WTC11 (cell line): ENCODE data around the gene NLGN3.

Experiments used
- SMAD3 ChIP-seq: sonication (generic); formaldehyde crosslinking; IDR thresholded peaks from 2 replicates; pipeline ENCODE4 v1.8.0; 2022; ENCODE audit warnings: missing genetic modification reagents, mild to moderate bottlenecking, borderline replicate concordance
- SP1 ChIP-seq: sonication (generic); formaldehyde crosslinking; conservative IDR thresholded peaks from 2 replicates; pipeline ENCODE4 v1.8.1; 2022; ENCODE audit warnings: missing genetic modification reagents
- TP53 ChIP-seq: sonication (generic); formaldehyde crosslinking; IDR thresholded peaks from 2 replicates; pipeline ENCODE4 v1.8.1; 2023; ENCODE audit warnings: mild to moderate bottlenecking, missing genetic modification reagents
- ZNF138 ChIP-seq: sonication (generic); formaldehyde crosslinking; conservative IDR thresholded peaks from 2 replicates; pipeline ENCODE4 v1.8.1; 2022; ENCODE audit warnings: mild to moderate bottlenecking, moderate library complexity, missing genetic modification reagents
- ZNF232 ChIP-seq: sonication (generic); formaldehyde crosslinking; IDR thresholded peaks from 2 replicates; pipeline ENCODE4 v1.8.0; 2022; ENCODE audit warnings: mild to moderate bottlenecking, missing genetic modification reagents
- ZNF263 ChIP-seq: sonication (generic); formaldehyde crosslinking; IDR thresholded peaks from 2 replicates; pipeline ENCODE4 v1.8.1; 2022; ENCODE audit warnings: low read depth, mild to moderate bottlenecking, moderate library complexity, missing genetic modification reagents
- ZNF317 ChIP-seq: sonication (generic); formaldehyde crosslinking; IDR thresholded peaks from 2 replicates; pipeline ENCODE4 v1.8.1; 2023; ENCODE audit warnings: low read depth, mild to moderate bottlenecking, moderate library complexity, missing genetic modification reagents, borderline replicate concordance
- TF ChIP-seq, protein P1 (sequence below): fragments of 200-600 bp; IDR thresholded peaks from 2 replicates; pipeline ENCODE4 v1.8.0; 2022; ENCODE audit warnings: antibody characterized with exemption
- TF ChIP-seq, protein P2 (sequence below): sonication (generic); formaldehyde crosslinking; IDR thresholded peaks from 2 replicates; pipeline ENCODE4 v1.8.0; 2022; ENCODE audit warnings: mild to moderate bottlenecking, missing genetic modification reagents
- TF ChIP-seq, protein P3 (sequence below): sonication (generic); formaldehyde crosslinking; conservative IDR thresholded peaks from 2 replicates; pipeline ENCODE4 v1.8.1; 2022; ENCODE audit warnings: mild to moderate bottlenecking, missing genetic modification reagents
- TF ChIP-seq, protein P4 (sequence below): sonication (generic); formaldehyde crosslinking; IDR thresholded peaks from 2 replicates; pipeline ENCODE4 v1.8.0; 2022; ENCODE audit warnings: mild to moderate bottlenecking, missing genetic modification reagents
- TF ChIP-seq, protein P5 (sequence below): sonication (generic); formaldehyde crosslinking; IDR thresholded peaks from 2 replicates; pipeline ENCODE4 v1.8.1; 2023; ENCODE audit warnings: mild to moderate bottlenecking, missing genetic modification reagents, moderate library complexity
- TF ChIP-seq, protein P6 (sequence below): fragments of 250-450 bp; sonication (Bioruptor Pico); IDR thresholded peaks from 2 replicates; pipeline ENCODE4 v2.1.2; 2022; ENCODE audit warnings: mild to moderate bottlenecking, moderate library complexity
- TF ChIP-seq, protein P7 (sequence below): sonication (generic); formaldehyde crosslinking; IDR thresholded peaks from 2 replicates; pipeline ENCODE4 v1.8.1; 2022; ENCODE audit warnings: low read depth, missing genetic modification reagents, borderline replicate concordance

DNA sequence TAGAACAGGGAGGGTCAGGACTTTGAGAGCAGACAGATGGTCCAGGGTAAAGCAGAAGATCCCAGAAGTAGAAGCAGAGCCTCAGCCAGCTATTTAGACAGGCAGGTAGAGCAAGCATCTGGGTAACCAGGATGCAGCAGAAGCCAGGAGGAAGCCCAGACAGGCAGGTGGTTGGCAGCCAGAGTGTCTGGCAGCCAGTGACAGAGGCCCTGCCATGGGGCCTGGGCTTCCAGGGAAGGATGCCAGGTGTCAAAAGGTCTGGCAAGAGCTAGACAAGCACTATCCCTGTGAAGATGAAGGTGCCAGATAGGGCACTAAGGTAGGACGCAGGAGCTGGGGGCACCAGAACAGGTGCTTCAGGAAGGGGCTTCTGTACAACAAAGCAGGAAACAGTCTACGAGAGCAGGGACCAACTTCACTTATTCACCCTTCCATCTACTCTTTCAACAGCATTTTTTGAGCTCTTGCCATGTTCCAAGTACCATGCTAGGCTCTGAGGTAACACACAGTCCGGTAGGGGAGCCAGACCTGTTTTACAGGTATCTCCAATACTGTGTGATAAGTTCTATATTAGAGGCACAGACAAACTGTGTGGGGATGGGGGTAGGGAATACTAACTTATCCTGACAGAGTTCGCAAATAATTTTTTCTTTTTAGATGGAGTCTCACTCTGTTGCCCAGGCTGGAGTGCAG, 40.3 kb downstream of the NLGN3 start:
- TF ChIP-seq, protein P1, sequence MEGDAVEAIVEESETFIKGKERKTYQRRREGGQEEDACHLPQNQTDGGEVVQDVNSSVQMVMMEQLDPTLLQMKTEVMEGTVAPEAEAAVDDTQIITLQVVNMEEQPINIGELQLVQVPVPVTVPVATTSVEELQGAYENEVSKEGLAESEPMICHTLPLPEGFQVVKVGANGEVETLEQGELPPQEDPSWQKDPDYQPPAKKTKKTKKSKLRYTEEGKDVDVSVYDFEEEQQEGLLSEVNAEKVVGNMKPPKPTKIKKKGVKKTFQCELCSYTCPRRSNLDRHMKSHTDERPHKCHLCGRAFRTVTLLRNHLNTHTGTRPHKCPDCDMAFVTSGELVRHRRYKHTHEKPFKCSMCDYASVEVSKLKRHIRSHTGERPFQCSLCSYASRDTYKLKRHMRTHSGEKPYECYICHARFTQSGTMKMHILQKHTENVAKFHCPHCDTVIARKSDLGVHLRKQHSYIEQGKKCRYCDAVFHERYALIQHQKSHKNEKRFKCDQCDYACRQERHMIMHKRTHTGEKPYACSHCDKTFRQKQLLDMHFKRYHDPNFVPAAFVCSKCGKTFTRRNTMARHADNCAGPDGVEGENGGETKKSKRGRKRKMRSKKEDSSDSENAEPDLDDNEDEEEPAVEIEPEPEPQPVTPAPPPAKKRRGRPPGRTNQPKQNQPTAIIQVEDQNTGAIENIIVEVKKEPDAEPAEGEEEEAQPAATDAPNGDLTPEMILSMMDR: no peak
- TF ChIP-seq SP1 (no peak), ZNF317 (CRISPR knock-in tag) (no peak), ZNF138 (CRISPR knock-in tag) (no peak), TP53 (CRISPR knock-in tag) (no peak), ZNF232 (no peak), ZNF263 (CRISPR knock-in tag) (no peak), SMAD3 (CRISPR knock-in tag) (no peak)
- TF ChIP-seq, protein P2, sequence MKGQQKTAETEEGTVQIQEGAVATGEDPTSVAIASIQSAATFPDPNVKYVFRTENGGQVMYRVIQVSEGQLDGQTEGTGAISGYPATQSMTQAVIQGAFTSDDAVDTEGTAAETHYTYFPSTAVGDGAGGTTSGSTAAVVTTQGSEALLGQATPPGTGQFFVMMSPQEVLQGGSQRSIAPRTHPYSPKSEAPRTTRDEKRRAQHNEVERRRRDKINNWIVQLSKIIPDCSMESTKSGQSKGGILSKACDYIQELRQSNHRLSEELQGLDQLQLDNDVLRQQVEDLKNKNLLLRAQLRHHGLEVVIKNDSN: no peak
- TF ChIP-seq, protein P3, sequence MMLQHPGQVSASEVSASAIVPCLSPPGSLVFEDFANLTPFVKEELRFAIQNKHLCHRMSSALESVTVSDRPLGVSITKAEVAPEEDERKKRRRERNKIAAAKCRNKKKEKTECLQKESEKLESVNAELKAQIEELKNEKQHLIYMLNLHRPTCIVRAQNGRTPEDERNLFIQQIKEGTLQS (CRISPR knock-in tag): no peak
- TF ChIP-seq, protein P4, sequence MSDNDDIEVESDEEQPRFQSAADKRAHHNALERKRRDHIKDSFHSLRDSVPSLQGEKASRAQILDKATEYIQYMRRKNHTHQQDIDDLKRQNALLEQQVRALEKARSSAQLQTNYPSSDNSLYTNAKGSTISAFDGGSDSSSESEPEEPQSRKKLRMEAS (CRISPR knock-in tag): no peak
- TF ChIP-seq, protein P5, sequence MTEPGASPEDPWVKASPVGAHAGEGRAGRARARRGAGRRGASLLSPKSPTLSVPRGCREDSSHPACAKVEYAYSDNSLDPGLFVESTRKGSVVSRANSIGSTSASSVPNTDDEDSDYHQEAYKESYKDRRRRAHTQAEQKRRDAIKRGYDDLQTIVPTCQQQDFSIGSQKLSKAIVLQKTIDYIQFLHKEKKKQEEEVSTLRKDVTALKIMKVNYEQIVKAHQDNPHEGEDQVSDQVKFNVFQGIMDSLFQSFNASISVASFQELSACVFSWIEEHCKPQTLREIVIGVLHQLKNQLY: no peak
- TF ChIP-seq, protein P6, sequence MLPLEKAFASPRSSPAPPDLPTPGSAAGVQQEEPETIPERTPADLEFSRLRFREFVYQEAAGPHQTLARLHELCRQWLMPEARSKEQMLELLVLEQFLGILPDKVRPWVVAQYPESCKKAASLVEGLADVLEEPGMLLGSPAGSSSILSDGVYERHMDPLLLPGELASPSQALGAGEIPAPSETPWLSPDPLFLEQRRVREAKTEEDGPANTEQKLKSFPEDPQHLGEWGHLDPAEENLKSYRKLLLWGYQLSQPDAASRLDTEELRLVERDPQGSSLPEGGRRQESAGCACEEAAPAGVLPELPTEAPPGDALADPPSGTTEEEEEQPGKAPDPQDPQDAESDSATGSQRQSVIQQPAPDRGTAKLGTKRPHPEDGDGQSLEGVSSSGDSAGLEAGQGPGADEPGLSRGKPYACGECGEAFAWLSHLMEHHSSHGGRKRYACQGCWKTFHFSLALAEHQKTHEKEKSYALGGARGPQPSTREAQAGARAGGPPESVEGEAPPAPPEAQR (CRISPR knock-in tag): no peak
- TF ChIP-seq, protein P7, sequence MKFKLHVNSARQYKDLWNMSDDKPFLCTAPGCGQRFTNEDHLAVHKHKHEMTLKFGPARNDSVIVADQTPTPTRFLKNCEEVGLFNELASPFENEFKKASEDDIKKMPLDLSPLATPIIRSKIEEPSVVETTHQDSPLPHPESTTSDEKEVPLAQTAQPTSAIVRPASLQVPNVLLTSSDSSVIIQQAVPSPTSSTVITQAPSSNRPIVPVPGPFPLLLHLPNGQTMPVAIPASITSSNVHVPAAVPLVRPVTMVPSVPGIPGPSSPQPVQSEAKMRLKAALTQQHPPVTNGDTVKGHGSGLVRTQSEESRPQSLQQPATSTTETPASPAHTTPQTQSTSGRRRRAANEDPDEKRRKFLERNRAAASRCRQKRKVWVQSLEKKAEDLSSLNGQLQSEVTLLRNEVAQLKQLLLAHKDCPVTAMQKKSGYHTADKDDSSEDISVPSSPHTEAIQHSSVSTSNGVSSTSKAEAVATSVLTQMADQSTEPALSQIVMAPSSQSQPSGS (CRISPR knock-in tag): no peak
